Amniotic epithelial cell (primary cell): ENCODE data around the gene TBL2.
"Not testable (repeated sequence)": the region's sequence is repeated elsewhere in the genome, so short reads cannot be mapped to it uniquely, and the experiment has no call there.

ENCODE experiments used
- DNase-seq: peaks from one replicate; pipeline ENCODE4 v3.0.0-alpha.2; 2010; ENCODE audit warnings: low read depth

Gene TBL2

GRCh38 chr7:73567846-73568685, 10.3 kb downstream of the TBL2 start:
- peak; percentile 50 for DNase-seq

GRCh38 chr7:73567140-73567539, 11.2 kb downstream of the TBL2 start:
- DNase-seq: no peak

- DNase-seq: not testable (repeated sequence)
Measured at GRCh38 chr7:73566431-73566830, 11.9 kb downstream of the TBL2 start.

GRCh38 chr7:73565675-73566340, 12.6 kb downstream of the TBL2 start:
- peak; percentile 64 for DNase-seq

- peak; percentile 78 for DNase-seq
Measured at GRCh38 chr7:73560109-73560835, 18.1 kb downstream of the TBL2 start.

GRCh38 chr7:73557397-73558257, 20.8 kb downstream of the TBL2 start, which contains the start of gene BCL7B:
Gene BCL7B (minus strand): TSS chr7:73557690. CDS start chr7:73557578, 112 bp downstream.
- DNase-seq: peak; percentile 31

- peak; percentile 88 for DNase-seq
Measured at GRCh38 chr7:73557108-73557396, 21.3 kb downstream of the TBL2 start.

GRCh38 chr7:73556208-73557107, 21.9 kb downstream of the TBL2 start:
- DNase-seq: no peak

GRCh38 chr7:73555411-73555982, 22.9 kb downstream of the TBL2 start:
- no peak for DNase-seq

GRCh38 chr7:73550093-73550492, 28.3 kb downstream of the TBL2 start:
- not testable (repeated sequence) for DNase-seq

- DNase-seq: no peak
Measured at GRCh38 chr7:73549176-73549575, 29.2 kb downstream of the TBL2 start.

GRCh38 chr7:73547841-73548240, 30.5 kb downstream of the TBL2 start:
- DNase-seq: no peak

- DNase-seq: no peak
Measured at GRCh38 chr7:73544678-73545077, 33.7 kb downstream of the TBL2 start.

- no peak for DNase-seq
Measured at GRCh38 chr7:73541722-73542121, 36.7 kb downstream of the TBL2 start.

- DNase-seq: no peak
Measured at GRCh38 chr7:73539709-73540108, 38.7 kb downstream of the TBL2 start.

- not testable (repeated sequence) for DNase-seq
Measured at GRCh38 chr7:73538510-73538909, 39.9 kb downstream of the TBL2 start.

- no peak for DNase-seq
Measured at GRCh38 chr7:73537051-73537450, 41.3 kb downstream of the TBL2 start.

GRCh38 chr7:73536479-73536878, 41.9 kb downstream of the TBL2 start:
- DNase-seq: no peak

- not testable (repeated sequence) for DNase-seq
Measured at GRCh38 chr7:73535918-73536317, 42.5 kb downstream of the TBL2 start.

GRCh38 chr7:73533742-73534141, 44.6 kb downstream of the TBL2 start:
- no peak for DNase-seq
